MM.1S (cell line): ENCODE measurements around the gene ZNF583.

Experiments
- DNase-seq: peaks from one replicate; pipeline ENCODE4 v3.0.0-alpha.2; 2015
- H2AFZ ChIP-seq: fragments of 300-600 bp; sonication (generic); 2 replicates; pipeline ENCODE4 v1.6.0; 2016; ENCODE audit warnings: antibody characterized with exemption, low read length
- H3F3A ChIP-seq: fragments of 300-600 bp; sonication (generic); 2 replicates; pipeline ENCODE4 v1.6.1; 2016; ENCODE audit warnings: mild to moderate bottlenecking, antibody characterized with exemption, low read length, moderate library complexity, mixed read lengths; ENCODE audit not compliant: insufficient read depth
- H3K27ac ChIP-seq: fragments of 300-600 bp; sonication (generic); 2 replicates; pipeline ENCODE4 v1.5.1; 2016; ENCODE audit warnings: mild to moderate bottlenecking, low read length
- H3K27me3 ChIP-seq: fragments of 300-600 bp; sonication (generic); replicated peaks from 2 replicates; pipeline ENCODE4 v1.6.0; 2016; ENCODE audit warnings: low read length; ENCODE audit not compliant: insufficient read depth
- H3K36me3 ChIP-seq: fragments of 300-600 bp; sonication (generic); replicated peaks from 2 replicates; pipeline ENCODE4 v1.6.1; 2016; ENCODE audit warnings: mild to moderate bottlenecking, low read length, mixed read lengths; ENCODE audit not compliant: insufficient read depth
- H3K4me1 ChIP-seq: fragments of 300-600 bp; sonication (generic); 2 replicates; pipeline ENCODE4 v1.6.1; 2016; ENCODE audit warnings: low read length, mixed read lengths
- H3K4me2 ChIP-seq: fragments of 300-600 bp; sonication (generic); 2 replicates; pipeline ENCODE4 v1.6.0; 2016; ENCODE audit warnings: low read depth, low read length
- H3K4me3 ChIP-seq: fragments of 300-600 bp; sonication (generic); 2 replicates; pipeline ENCODE4 v1.5.1; 2016; ENCODE audit warnings: low read length, mixed read lengths
- H3K79me2 ChIP-seq: fragments of 300-600 bp; sonication (generic); 2 replicates; pipeline ENCODE4 v1.6.1; 2016; ENCODE audit warnings: mixed run types, low read length, mixed read lengths
- H3K9ac ChIP-seq: fragments of 300-600 bp; sonication (generic); 2 replicates; pipeline ENCODE4 v1.6.1; 2016; ENCODE audit warnings: low read length, mixed read lengths
- H3K9me2 ChIP-seq: fragments of 300-600 bp; sonication (generic); replicated peaks from 2 replicates; pipeline ENCODE4 v1.6.1; 2016; ENCODE audit warnings: mild to moderate bottlenecking, low read length, mixed read lengths; ENCODE audit not compliant: insufficient read depth
- H3K9me3 ChIP-seq: fragments of 300-600 bp; sonication (generic); replicated peaks from 2 replicates; pipeline ENCODE4 v1.6.1; 2016; ENCODE audit warnings: mild to moderate bottlenecking, low read length, mixed read lengths; ENCODE audit not compliant: insufficient read depth
- H4K20me1 ChIP-seq: fragments of 300-600 bp; sonication (generic); 2 replicates; pipeline ENCODE4 v1.6.1; 2016; ENCODE audit warnings: mild to moderate bottlenecking, low read length, moderate library complexity, mixed read lengths; ENCODE audit not compliant: insufficient read depth
- EZH2 ChIP-seq: fragments of 300-600 bp; sonication (generic); optimal IDR thresholded peaks from 2 replicates; pipeline ENCODE3; 2017; ENCODE audit warnings: low read depth, mild to moderate bottlenecking, antibody characterized with exemption, low read length, mixed read lengths
- EZH2phosphoT487 ChIP-seq: fragments of 300-600 bp; sonication (generic); IDR thresholded peaks from 2 replicates; pipeline ENCODE4 v1.6.1; 2018; ENCODE audit warnings: antibody characterized with exemption, low read length
- TF ChIP-seq, protein P1 (sequence below): fragments of 300-600 bp; sonication (generic); IDR thresholded peaks from 2 replicates; pipeline ENCODE4 v1.5.1; 2016; ENCODE audit warnings: antibody characterized with exemption, low read length, mixed read lengths

ZNF583 gene

DNA sequence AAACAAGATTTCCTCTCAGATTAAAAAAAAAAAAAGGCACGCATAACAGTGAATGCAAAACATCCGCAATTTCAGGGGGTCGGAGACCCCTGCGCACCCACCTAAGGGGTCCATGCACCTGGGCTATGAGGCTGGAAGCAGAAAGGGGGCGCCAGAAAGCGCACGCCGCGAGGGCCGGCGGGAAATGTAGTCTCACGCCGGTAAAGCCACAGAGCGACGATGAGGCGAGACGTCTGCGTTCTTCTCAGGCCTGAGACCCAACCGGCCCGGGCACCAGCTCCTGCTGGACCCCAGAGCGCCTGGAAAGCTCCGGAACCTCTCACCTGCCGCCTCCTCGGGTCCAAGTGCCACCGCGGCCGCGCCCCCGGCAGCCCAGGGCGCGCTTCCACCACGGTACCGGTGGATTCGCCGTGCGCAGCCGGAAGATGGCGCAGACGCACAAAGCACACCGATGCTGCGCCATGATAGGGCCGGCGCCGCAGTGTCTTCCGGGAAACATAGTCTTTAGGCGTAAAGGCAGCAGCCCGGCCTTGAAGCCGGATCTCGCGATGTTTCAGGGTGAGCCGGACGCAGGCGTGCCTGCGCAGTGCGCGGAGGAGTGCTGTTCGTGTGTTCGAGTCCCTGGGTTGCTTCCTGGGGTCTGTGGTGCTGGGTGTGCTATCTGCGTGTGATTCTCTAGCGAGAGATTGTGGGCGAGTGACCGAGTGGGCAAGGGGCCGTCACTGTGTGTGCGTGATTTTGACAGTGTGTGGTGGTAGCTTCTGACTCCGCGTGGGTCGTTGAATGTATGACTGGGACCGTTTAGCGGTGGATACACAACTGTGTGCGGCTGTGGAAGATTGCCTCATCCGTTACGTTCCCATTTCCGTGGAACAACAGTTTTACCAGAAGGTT lies 10.8 kb upstream of the ZNF583 start, which contains the start of gene ZNF582:
Gene ZNF582, minus strand, starts transcription at position 416 of the 894 bp plus-strand sequence. CDS start 1,782 bp downstream, outside the sequence.
- no peaks in the 10 kb centered on the region for H3K9me3 ChIP-seq

DNA sequence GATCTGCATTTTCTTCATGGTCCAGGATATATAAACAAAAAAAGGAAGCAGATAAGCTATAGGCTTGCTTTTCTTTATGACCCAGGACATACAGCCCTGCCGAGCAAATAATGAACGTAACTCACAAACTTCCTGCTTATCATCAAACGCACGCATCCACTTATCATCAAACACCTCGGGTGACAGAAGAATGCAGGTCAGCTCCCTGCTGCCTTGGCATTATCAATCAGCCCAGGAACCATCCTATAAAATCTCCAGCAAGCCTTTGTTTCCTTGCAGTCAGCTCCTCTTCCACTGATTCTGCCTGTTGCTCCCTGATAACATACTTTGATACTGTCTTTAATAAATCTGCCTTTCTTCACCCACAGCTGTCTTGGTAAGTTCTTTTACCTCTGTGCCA lies 5.3 kb upstream of the ZNF583 start:
- no peaks in the 10 kb centered on the region for H3K27me3 ChIP-seq
- no peaks in the 10 kb centered on the region for H3K9me2 ChIP-seq
- no peaks in the 10 kb centered on the region for H3K36me3 ChIP-seq
- H3K4me3 ChIP-seq, result no peak overlapping the region
- no peaks in the 10 kb centered on the region for H3K79me2 ChIP-seq
- no peak overlapping the region for H3K27ac ChIP-seq
- no peak for TF ChIP-seq EZH2
- TF ChIP-seq EZH2phosphoT487, result no peak
- TF ChIP-seq, protein P1, sequence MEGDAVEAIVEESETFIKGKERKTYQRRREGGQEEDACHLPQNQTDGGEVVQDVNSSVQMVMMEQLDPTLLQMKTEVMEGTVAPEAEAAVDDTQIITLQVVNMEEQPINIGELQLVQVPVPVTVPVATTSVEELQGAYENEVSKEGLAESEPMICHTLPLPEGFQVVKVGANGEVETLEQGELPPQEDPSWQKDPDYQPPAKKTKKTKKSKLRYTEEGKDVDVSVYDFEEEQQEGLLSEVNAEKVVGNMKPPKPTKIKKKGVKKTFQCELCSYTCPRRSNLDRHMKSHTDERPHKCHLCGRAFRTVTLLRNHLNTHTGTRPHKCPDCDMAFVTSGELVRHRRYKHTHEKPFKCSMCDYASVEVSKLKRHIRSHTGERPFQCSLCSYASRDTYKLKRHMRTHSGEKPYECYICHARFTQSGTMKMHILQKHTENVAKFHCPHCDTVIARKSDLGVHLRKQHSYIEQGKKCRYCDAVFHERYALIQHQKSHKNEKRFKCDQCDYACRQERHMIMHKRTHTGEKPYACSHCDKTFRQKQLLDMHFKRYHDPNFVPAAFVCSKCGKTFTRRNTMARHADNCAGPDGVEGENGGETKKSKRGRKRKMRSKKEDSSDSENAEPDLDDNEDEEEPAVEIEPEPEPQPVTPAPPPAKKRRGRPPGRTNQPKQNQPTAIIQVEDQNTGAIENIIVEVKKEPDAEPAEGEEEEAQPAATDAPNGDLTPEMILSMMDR, result no peak
- H3F3A ChIP-seq, result no peaks in the 10 kb centered on the region
- DNase-seq, result no peak
- H3K4me2 ChIP-seq, result no peak overlapping the region
- H3K4me1 ChIP-seq, result no peaks in the 10 kb centered on the region
- no peak overlapping the region for H2AFZ ChIP-seq
- no peaks in the 10 kb centered on the region for H3K9me3 ChIP-seq
- H4K20me1 ChIP-seq, result no peaks in the 10 kb centered on the region
- no peak overlapping the region for H3K9ac ChIP-seq

More for the DNA sequence above, 10.8 kb upstream of the ZNF583 start, which contains the start of gene ZNF582:
- Histone ChIP-seq H3K27me3 (no peaks in the 10 kb centered on the region), H3F3A (no peaks in the 10 kb centered on the region), H4K20me1 (no peaks in the 10 kb centered on the region), H3K27ac (peak within 1 kb of the TSS; percentile 58; the same call in 1 of the 2 replicates), H3K36me3 (no peaks in the 10 kb centered on the region), H3K4me1 (0 out of 2 replicates have a peak, but pooled peaks cover 4% of the 10 kb centered on the region), H3K4me3 (peak within 1 kb of the TSS; percentile 81), H3K79me2 (no peaks in the 10 kb centered on the region), H3K9me2 (no peaks in the 10 kb centered on the region), H2AFZ (peak within 1 kb of the TSS; percentile 88), H3K4me2 (peak within 1 kb of the TSS; percentile 75), H3K9ac (peak within 1 kb of the TSS; percentile 80)
- DNase-seq, result peak; percentile 98
- TF ChIP-seq, protein P1, result peak; percentile 91
- TF ChIP-seq EZH2, result no peak

DNA sequence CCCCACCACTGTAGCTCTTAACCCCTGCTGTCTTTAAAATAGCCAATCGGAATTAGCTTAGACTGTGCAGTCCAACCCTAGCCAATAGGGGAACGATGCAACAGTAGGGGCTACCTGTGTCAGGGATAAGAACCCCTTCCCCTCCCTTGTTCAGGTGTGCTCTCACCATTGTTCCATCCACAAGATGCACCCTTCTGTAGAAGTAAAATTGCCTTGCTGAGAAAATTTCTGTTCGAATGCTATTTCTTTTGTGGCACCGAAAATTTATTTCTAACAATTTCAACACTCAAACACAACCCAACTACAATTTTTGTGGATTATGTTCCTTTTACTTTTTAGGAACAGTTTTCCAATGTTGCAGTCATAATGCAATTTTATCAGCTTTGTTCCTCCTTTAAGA lies 3.6 kb upstream of the ZNF583 start:
- Histone ChIP-seq H3K4me2 (no peak overlapping the region), H2AFZ (no peak overlapping the region), H3F3A (no peaks in the 10 kb centered on the region), H3K27me3 (no peaks in the 10 kb centered on the region), H3K27ac (no peak overlapping the region), H3K9me3 (no peaks in the 10 kb centered on the region), H3K4me3 (no peak overlapping the region), H3K9me2 (no peaks in the 10 kb centered on the region), H3K79me2 (0 out of 2 replicates have a peak, but pooled peaks cover 7% of the 10 kb centered on the region), H3K36me3 (no peaks in the 10 kb centered on the region), H3K4me1 (peaks cover 6% of the 10 kb centered on the region; the same call in 1 of the 2 replicates), H3K9ac (no peak overlapping the region), H4K20me1 (no peaks in the 10 kb centered on the region)
- no peak for DNase-seq
- TF ChIP-seq EZH2phosphoT487 (no peak), EZH2 (no peak)
- TF ChIP-seq, protein P1, result no peak
